Ovary (tissue), 9 donors: ENCODE data around the gene VIPR2. TPM values are rescaled to one million over a fixed set of nuclear protein-coding genes. Genes with fewer than 3 reads are reported as not detected.

Experiments used
- DNase-seq, 5 donors: peaks; one replicate each; pipeline ENCODE4 v3.0.0-alpha.2; 2019 to 2020
- H3K27ac ChIP-seq, 2 donors: fragments of 200-600 bp; one replicate each; pipeline versions ENCODE4 v1.5.1 to v1.8.0; 2019 to 2022
- H3K27me3 ChIP-seq: fragments of 200-600 bp; one replicate; pipeline ENCODE4 v1.8.0; 2022
- H3K36me3 ChIP-seq: fragments of 200-600 bp; sonication (generic); one replicate; pipeline ENCODE4 v1.5.1; 2019
- H3K4me1 ChIP-seq: one replicate; pipeline ENCODE4 v1.8.1; 2013; ENCODE audit warnings: mild to moderate bottlenecking, moderate library complexity; ENCODE audit not compliant: insufficient read depth
- H3K4me3 ChIP-seq: fragments of 200-600 bp; sonication (generic); one replicate; pipeline ENCODE4 v1.5.1; 2017
- H3K9me3 ChIP-seq, 2 donors: fragments of 200-600 bp in 1 of 2; sonication (generic) in 1 of 2; one replicate each; pipeline versions ENCODE4 v1.5.1 to v1.8.1; 2013 to 2019; ENCODE audit warnings: mild to moderate bottlenecking in 1 of 2, moderate library complexity in 1 of 2
- EP300 ChIP-seq: sonication (generic); formaldehyde crosslinking; IDR thresholded peaks from one replicate; pipeline ENCODE4 v1.6.1; 2017; ENCODE audit warnings: antibody characterized with exemption
- POLR2A ChIP-seq: fragments of 450-650 bp; IDR thresholded peaks from one replicate; pipeline ENCODE4 v1.6.1; 2017; ENCODE audit warnings: antibody characterized with exemption, mild to moderate bottlenecking, moderate library complexity
- WGBS, 3 donors: extraction: QIAGEN DNeasy Blood & Tissue Kit in 1 of 3; methylation state at CpG; one replicate each; pipeline versions ENCODE4 v1.1.5 to v1.1.7; 2013 to 2017; 5-methylcytosine and 5-hydroxymethylcytosine counted together
- intact Hi-C, 4 donors: fragments of 100-400 bp; cut with DNase I; formaldehyde crosslinking; loops; one replicate each; pipeline versions ENCODE4 v1.11.0 to v1.15.1; 2022 to 2023
- polyA plus RNA-seq, 2 donors: library from polyadenylated mRNA; stranded (reverse); fragments of 200-250 nt in 1 of 2; fragments of 350-450 nt in 1 of 2; fragmentation: Illumina TruSeq in 1 of 2; extraction: RNeasy Lipid Tissue Mini Kit (QIAGEN cat#74804) in 1 of 2; gene quantifications; one replicate each; pipeline ENCODE4 v1.2.3, GENCODE V29; 2013 to 2014
- total RNA-seq, 7 donors: library from RNA; depleted of rRNA in 2 of 7; stranded (reverse); fragments of >200 nt in 2 of 7; fragmentation: NEBNext Ultra II Directional in 3 of 7; extraction: Animal tissue kit (Norgen Biotek cat#: 25700) in 3 of 7; gene quantifications; one replicate each; pipeline versions ENCODE4 v1.1.0 to v1.2.4, GENCODE V29; 2016 to 2023
- TF ChIP-seq, protein P1 (sequence below), 3 donors: fragments of 450-650 bp in 2 of 3; fragments of 200-600 bp in 1 of 3; IDR thresholded peaks; one replicate each; pipeline versions ENCODE4 v1.5.1 to v1.8.0; 2016 to 2022; ENCODE audit warnings: antibody characterized with exemption in 3 of 3, mild to moderate bottlenecking in 1 of 3
- donor health status: DM: no; HTN: no; CAD: no; lungs with moderate emphysema.
- donor health status: DM: no; HTN: no; CAD: no.
- donor health status: Bipolar disorder and iron deficiency.
- donor health status: DM: yes; HTN: yes; CAD: no.
- donor health status: DM: no; HTN: no; CAD: no.
- donor health status: DM: yes; HTN: yes; CAD: no.

Gene VIPR2
- total and polyA plus RNA-seq, 9 donors: 3.6 to 18.0 (median 9.0) TPM

DNA sequence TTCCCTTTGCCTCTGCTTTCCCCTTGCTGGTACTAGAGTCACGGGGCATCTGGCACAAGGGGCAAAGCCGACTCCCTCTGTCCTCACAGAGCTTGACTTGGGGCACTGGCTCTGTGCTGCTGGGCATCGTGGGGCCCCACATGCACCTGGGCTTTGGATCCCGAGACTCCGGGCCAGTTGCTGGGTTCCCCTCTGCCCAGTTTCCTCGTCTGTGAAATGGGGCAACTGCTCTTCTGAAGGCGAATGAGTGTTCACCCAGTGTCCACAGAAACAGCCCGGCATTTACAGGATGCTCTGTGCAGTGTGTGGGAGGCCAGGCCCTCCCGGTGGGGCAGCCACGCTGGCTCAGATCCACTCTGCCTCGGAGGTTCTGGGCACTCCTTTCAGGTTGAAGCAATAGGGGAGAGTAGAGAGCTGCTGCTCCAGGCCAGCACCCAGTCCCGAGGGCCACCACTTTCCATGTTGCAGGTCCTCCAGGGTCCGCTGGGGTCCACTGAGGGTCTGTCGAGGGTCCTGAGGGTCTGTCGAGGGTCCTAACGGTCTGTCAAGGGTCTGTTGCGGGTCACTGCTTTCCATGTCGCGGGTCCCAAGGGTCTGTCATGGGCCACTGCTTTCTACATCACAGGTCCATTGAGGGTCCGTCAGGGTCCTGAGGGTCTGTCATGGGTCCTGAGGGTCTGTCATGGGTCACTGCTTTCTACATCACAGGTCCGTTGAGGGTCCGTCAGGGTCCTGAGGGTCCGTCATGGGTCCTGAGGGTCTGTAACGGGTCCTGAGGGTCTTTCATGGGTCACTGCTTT is 103.6 kb downstream of the VIPR2 start:
- no peak overlapping the region for H3K4me3 ChIP-seq
- H3K36me3 ChIP-seq: no peaks in the 10 kb centered on the region
- DNase-seq: peak in 1 of 5 donors; percentile 24
- H3K9me3 ChIP-seq: no peaks in the 10 kb centered on the region
- no peaks in the 10 kb centered on the region for H3K27me3 ChIP-seq
- WGBS, 3 donors: 93 to 95% (median 94%) methylated on average over 23 to 24 of the region's 24 CpGs
- no peak overlapping the region for H3K27ac ChIP-seq
- intact Hi-C loops: no loop called here
- H3K4me1 ChIP-seq: peaks cover 4% of the 10 kb centered on the region
- TF ChIP-seq EP300 (no peak), POLR2A (no peak)
- TF ChIP-seq, protein P1, sequence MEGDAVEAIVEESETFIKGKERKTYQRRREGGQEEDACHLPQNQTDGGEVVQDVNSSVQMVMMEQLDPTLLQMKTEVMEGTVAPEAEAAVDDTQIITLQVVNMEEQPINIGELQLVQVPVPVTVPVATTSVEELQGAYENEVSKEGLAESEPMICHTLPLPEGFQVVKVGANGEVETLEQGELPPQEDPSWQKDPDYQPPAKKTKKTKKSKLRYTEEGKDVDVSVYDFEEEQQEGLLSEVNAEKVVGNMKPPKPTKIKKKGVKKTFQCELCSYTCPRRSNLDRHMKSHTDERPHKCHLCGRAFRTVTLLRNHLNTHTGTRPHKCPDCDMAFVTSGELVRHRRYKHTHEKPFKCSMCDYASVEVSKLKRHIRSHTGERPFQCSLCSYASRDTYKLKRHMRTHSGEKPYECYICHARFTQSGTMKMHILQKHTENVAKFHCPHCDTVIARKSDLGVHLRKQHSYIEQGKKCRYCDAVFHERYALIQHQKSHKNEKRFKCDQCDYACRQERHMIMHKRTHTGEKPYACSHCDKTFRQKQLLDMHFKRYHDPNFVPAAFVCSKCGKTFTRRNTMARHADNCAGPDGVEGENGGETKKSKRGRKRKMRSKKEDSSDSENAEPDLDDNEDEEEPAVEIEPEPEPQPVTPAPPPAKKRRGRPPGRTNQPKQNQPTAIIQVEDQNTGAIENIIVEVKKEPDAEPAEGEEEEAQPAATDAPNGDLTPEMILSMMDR (IDR thresholded peaks at IDR 0.05): no peak

DNA sequence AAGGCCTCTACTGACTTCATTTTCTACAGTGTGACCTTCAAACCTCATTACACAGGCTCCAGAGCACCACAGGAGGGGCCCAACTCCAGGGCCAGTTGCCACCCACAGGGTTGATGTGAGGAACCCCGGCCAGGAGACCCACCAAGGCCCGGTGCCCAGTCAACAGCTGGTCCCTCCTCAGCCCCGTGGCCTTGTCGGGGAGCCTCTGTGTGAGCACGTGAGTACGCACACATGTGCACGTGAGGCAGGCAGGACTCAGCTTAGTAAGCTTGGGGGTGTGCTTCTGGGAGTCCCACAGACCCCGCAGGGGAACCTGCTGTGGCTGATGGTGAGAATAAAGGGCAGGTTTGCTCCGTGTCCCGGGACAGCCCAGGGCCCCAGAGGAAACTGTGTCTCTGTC is 104.5 kb downstream of the VIPR2 start:
- H3K9me3 ChIP-seq: no peaks in the 10 kb centered on the region
- no peaks in the 10 kb centered on the region for H3K27me3 ChIP-seq
- no peaks in the 10 kb centered on the region for H3K36me3 ChIP-seq
- DNase-seq: peak in 1 of 5 donors; percentile 17
- peaks cover 4% of the 10 kb centered on the region for H3K4me1 ChIP-seq
- WGBS, 3 donors: 53 to 84% (median 60%) methylated on average over 4 to 10 of the region's 10 CpGs
- no peak overlapping the region for H3K27ac ChIP-seq
- TF ChIP-seq POLR2A (no peak), EP300 (no peak)
- TF ChIP-seq, protein P1 (IDR thresholded peaks at IDR 0.05): no peak
- H3K4me3 ChIP-seq: no peak overlapping the region
- intact Hi-C loops: no loop called here

DNA sequence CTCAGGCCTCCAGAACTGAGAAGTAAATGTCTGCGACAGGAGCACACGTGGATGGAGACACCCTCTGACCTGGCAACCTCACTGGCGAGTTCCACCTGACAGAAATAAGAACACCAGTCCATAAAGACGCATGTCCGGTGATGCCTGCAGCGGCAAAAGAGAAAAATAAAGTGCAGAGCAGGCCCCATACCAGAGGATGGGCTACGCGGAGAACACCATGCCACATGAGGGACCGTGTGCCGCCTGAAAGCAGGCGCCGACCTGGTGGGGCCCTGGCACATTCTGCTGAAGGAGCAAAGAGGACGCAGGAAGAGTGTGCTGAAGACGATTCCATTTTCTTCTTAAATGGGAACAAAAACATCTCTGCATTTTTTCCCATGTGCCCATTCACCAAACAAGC is 105.0 kb downstream of the VIPR2 start:
- no peak for DNase-seq

DNA sequence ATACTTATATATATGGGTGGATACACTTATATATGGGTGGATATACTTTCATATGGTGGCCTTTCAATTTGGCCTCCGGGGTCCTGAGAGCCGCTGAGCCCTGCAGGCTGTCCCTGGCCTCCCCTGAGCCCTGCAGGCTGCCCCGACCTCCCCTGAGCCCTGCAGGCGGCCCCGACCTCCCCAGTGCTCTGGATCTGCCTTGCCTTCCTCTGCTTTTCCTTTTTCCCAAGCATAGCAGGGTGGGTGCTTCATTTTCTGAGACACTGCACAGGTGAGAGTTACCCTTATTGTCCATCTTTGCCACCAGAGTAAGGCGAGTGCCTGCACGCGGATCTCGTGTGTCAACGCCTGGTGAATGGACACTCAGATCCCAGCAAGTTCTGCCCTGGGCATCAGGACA is 106.6 kb downstream of the VIPR2 start:
- 83 to 88% (median 84%) methylated on average over 10 of the region's 10 CpGs for WGBS, 3 donors
- intact Hi-C loops: loop anchor here in 2 of 4 donors (10.0 kb wide), 2 partner anchors 57 to 107 kb away; partner anchors contain the start of gene VIPR2 (in 1 of the 2)

More for the DNA sequence above, 105.0 kb downstream of the VIPR2 start:
- Histone ChIP-seq H3K27ac (no peak overlapping the region), H3K27me3 (no peaks in the 10 kb centered on the region), H3K36me3 (no peaks in the 10 kb centered on the region), H3K9me3 (no peaks in the 10 kb centered on the region), H3K4me1 (peaks cover 4% of the 10 kb centered on the region), H3K4me3 (no peak overlapping the region)
- TF ChIP-seq EP300: no peak
- TF ChIP-seq POLR2A: no peak
- TF ChIP-seq, protein P1 (IDR thresholded peaks at IDR 0.05): no peak
- 90 to 95% (median 92%) methylated on average over 14 of the region's 14 CpGs for WGBS, 3 donors
- intact Hi-C loops: loop anchor here in 2 of 4 donors (10.0 kb wide), 2 partner anchors 55 to 105 kb away; partner anchors contain the start of gene VIPR2 (in 1 of the 2)

More for the DNA sequence above, 106.6 kb downstream of the VIPR2 start:
- H3K27ac ChIP-seq: no peak overlapping the region
- H3K4me3 ChIP-seq: no peak overlapping the region
- TF ChIP-seq EP300 (no peak), POLR2A (no peak)
- TF ChIP-seq, protein P1 (IDR thresholded peaks at IDR 0.05): no peak
- H3K36me3 ChIP-seq: no peaks in the 10 kb centered on the region
- peaks cover 4% of the 10 kb centered on the region for H3K4me1 ChIP-seq
- no peaks in the 10 kb centered on the region for H3K9me3 ChIP-seq
- no peaks in the 10 kb centered on the region for H3K27me3 ChIP-seq
- DNase-seq: no peak
